GM18873 (cell line): ENCODE measurements around the gene NMRK2.
"Not testable (repeated sequence)": the region's sequence is repeated elsewhere in the genome, so short reads cannot be mapped to it uniquely, and the experiment has no call there.

ENCODE experiments used
- ATAC-seq: cut with Tn5 transposase; IDR thresholded peaks from one replicate; pipeline ENCODE4 v1.9.1; 2021; ENCODE audit warnings: mild to moderate bottlenecking, moderate library complexity, moderate number of reproducible peaks; ENCODE audit not compliant: unreplicated experiment, low FRiP score

NMRK2 gene, protein sequence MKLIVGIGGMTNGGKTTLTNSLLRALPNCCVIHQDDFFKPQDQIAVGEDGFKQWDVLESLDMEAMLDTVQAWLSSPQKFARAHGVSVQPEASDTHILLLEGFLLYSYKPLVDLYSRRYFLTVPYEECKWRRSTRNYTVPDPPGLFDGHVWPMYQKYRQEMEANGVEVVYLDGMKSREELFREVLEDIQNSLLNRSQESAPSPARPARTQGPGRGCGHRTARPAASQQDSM

DNA sequence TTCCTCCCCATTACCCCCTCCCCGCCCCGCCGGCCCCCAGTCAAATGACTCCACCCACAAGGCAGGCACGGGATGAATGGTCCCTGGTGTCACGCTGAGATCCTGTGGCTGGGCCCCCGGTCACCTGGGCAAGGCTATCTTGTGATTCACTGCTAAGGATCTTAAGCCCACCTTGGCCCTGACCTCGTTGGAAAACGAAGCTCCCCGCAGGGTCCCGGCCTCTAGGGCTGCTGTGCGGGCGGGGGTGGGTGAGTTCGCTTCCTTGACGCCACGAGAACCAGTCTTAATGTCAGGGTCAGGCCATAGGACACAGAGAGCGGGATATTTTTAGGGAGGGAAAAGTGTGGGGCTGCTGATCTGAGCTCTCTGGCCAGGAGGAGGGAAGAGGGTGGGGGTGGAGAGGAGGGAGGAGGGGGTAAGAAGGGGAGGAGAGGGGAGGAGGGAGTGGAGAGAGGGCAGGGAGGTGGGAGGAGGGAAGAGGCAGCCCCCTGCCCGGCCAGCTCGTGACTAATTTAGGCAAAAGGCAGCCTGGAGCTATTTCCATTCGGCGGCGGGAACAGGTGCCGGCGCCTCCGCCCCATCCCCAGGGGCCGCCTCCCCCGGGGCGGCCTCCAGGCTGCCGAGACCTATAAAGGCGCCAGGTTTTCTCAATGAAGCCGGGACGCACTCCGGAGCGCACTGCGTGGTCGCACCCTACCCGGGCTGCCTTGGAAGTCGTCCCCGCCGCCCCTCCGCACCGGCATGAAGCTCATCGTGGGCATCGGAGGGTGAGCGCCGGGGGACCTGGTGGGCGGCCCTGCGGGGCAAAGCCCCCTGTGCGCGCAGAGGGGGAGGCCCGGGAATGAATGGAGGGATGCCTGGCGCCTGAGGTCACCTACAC lies at the start of gene NMRK2:
TSS of gene NMRK2 (plus strand) at position 139 of the 880 bp plus-strand sequence. CDS start at position 742, 603 bp downstream.
- ATAC-seq = no peak

DNA sequence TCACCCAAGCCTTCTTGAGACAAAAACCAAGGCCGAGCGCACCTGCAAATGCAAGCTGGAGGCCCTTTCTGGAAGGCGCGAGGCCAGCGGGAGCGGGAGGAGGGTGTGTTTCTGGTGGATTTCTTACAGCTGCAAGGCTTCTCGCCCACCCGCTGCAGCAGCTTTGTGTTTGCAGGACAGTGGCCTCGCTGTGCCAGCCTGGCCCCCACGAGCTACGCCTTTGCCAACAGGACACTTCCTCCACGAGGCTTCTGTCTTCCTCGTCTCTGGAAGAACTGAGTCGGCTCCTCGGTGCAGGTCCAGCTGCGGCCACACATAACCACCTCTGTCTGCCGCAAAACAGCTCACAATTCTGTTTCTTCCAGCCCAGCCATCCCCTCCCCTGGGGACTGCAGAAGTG lies 42.3 kb upstream of the NMRK2 start:
- ATAC-seq = no peak

DNA sequence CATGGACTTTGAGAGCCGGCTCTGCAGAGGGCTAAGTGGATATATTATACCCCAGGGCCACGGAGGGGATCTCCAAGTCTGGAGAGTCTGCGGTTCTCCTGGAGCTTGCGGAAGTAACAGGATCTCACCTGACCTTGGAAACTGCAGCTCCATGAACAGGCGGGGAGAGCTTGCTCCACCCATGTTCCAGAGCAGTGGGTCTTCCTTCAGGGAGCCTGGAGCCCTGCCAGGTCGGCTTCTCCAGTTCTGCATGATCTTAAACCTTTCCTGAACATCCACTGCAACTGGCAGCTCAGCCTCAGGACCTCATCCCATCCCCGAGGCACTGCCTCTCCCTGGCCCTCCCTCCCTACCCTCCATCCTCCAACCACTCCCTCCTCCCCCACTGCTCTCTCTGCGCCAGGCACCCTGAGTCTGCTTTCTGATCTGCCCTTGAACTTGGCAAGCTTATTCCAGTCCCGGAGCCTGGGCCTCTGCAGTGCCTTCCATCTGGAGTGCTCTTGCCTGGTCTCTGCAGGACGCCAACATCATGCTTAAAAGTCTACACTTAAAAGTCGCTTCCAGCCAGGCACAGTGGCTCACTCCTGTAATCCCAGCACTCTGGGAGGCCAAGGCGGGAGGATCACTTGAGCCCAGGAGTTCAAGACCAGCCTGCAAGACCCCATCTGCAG lies 39.2 kb upstream of the NMRK2 start:
- ATAC-seq = no peak

DNA sequence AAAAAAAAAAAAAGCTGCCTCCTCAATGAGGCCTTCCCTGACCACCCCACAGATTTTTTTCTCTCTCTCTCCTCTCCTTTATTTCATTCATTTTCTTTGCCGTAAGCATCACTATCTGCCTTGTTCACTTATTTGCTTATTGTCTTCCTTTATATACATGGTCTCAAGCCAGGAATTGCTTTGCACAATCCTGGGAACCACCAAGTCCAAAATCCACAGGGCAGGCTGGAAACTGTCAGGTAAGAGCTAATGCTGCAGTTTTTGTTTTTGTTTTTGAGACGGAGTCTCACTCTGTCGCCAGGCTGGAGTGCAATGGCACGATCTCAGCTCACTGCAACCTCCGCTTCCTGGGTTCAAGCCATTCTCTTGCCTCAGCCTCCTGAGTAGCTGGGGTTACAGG lies 37.9 kb upstream of the NMRK2 start:
- not testable (repeated sequence) for ATAC-seq

DNA sequence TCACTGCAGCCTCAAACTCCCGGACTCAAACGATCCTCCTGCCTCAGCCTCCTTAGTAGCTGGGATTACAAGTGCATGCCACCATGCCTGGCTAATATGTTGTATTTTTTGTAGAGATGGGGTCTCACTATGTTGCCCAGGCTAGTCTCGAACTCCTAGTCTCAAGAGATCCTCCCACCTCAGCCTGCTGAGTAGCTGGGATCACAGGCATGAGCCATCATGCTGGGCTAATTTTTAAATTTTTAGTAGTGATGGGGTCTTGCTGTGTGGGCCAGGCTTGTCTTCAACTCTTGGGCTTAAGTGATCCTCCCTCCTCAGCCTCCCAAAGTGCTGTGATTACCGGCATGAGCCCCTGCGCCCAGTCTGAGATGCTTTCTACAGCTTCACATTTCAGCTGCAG lies 37.1 kb upstream of the NMRK2 start:
- no peak for ATAC-seq

DNA sequence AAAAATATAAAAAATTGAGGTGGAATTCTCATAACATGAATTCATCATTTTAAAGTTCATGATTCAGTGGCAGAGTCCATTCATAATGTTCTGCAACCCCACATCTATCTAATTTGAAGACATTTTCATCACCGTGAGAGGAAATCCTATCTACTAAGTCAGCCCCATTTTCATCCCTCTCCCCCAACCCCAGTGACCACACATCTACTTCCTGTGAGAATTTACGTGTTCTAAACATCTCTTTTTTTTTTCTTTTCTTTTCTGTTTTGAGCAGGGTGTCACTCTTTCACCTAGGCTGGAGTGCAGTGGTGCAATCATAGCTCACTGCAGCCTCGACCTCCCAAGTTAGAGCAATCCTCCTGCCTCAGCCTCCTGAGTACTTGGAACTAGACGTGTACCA lies 34.9 kb upstream of the NMRK2 start:
- ATAC-seq = no peak

DNA sequence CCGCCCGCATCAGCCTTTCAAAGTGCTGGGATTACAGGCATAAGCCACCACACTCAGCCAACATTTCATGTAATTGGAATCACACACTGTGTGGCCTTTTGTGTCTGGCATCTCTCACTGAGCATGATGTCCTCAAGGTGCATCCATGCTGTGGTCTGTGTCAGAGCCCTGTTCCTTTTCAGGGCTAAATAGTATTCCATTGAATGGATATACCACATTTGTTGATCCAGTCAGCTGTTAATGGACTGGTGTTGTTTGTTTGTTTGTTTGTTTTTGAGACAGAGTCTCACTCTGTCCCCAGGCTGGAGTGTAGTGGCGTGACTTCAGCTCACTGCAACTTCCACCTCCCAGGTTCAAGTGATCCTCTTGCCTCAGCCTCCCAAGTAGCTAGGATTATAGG lies 34.4 kb upstream of the NMRK2 start:
- ATAC-seq = no peak

DNA sequence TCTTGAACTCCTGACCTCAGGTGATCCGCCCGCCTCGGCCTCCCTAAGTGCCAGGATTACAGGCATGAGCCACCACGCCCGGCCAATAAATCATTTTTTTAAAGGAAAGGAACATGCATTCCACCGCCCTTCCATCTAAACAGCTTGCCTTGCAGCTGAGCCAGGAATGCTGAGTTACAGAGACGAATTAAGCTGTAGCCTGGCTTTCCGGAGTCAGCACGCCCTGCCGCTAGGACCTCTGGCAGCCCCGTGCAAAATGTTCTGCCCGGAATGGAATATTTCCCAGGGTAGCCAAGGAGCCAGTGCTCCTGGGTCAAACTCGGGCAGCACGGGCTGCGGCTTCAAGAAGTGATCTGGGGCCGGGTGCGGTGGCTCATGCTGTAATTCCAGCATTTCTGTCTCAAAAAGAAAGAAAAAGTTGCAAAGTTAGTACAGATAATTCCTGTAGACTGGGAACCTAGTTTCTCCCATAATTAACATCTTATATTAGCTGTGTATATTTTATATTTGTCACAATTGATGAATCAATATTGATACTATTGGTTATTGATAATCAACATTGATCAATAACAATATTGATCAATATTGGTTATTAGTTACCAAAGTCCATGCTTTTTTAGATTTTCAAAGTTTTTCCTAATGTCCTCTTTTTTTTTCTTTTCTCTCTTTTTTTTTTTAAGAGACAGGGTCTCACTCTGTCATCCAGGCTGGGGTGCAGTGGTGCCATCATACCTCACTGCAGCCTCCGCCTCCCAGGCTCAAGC lies 33.2 kb upstream of the NMRK2 start:
- no peak for ATAC-seq

DNA sequence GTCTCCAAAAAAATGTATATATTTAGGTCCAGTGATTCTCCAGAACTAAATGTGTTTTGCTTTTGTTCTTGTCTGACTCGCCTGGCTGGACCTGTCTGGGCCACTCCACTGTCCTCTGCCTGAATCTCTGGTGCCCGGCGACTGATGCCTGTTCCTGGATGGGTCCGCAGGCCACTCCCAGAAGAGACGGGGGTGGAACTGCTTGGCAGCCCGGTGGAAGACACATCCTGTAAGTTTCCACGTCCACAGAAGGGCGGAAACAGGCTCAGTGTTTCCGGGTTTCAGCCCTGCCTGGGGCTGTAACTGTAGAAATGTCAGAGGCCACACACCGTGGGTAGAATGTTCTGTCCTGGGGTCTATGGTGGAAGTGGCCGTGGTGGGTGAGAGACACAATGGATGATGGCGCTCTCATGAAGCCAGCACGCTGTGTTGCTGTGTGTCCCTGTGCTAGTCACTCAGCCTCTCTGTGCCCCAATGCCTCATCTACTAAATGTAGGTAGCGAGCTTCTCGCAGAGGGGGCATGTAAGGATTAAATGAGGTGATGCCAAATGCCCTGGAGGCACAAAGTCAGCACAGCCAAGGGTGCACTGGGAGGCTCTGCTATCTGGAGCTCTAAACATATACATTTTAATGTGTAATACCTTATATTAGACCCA lies 30.4 kb upstream of the NMRK2 start:
- ATAC-seq = no peak

DNA sequence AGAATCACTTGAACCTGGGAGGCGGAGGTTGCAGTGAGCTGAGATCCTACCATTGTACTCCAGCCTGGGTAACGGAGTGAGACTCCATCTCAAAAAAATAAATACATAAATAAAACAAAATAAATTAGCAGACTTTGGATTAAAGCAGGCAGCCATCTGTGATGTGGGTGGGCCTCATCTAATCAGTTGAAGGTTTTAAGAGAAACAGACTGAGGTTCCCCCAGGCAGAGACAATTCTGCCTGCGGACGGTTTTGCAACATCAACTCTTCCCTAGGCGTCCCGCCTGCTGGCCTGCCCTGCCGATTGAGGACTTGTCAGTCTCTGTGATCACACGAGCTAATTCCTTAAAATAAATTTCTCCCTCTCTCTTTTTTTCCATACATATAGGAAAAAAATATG lies 28.6 kb upstream of the NMRK2 start:
- ATAC-seq = no peak

DNA sequence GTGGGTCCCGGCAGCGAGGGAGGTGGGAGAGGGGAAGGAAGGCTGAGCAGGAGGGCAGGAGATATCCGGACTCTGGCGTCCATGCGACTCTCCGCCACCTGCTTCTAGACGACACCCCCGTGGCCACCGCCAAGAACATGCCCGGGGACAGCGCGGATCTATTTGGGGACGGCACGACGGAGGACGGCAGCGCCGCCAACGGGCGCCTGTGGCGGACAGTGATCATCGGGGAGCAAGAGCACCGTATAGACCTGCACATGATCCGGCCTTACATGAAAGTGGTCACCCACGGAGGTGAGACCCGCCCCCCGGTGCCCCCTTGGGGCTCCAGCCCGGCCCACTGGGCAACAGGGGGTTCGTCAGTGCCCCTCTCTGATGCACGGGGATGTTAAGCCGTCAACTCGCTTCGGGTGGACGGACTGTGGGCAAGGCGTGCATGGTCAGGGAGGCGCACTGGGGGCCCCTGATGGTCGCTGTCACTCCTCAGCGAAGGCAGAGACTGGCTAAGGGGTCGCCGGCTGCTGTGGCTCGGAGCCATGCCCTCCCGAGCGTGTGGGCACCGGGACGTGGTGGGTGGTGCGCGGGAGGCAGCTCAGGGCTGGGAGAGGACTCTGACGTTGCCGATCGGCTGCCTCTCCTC lies 25.1 kb upstream of the NMRK2 start:
- ATAC-seq = no peak

DNA sequence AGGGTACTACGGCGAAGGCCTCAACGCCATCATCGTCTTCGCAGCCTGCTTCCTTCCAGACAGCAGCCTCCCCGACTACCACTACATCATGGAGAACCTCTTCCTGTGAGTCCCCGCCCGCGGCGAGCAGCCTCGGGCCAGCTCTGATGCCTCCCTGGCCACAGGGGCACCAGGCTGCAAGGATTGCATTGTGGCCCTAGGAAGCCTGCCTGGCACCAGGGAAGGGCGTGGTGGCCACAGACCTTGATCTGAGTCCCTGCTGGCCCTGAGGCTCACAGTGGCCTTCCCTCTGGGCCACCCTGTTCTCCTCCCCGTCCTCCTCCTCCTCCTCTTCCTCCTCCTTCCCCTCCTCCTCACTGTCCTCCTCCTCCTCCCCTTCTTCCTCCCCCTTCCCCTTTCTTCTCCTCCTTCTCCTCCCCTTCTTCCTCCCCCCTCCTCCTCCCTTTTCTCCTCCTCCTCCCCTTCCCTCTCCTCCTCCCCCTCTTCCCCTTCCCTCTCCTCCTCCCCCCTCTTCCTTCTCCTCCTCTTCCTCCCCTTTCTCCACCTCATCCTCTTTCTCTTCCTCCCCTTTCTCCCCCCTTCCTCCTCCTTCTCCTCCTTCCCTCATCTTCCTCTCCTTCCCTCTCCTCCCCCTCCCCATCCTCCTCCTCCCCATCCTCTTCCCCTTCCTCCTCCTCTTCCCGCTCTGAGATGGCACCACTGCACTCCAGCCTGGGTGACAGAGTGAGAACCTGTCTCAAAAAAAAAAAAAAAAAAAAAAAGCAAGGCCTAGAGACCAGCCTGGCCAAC lies 24.4 kb upstream of the NMRK2 start:
- no peak for ATAC-seq

DNA sequence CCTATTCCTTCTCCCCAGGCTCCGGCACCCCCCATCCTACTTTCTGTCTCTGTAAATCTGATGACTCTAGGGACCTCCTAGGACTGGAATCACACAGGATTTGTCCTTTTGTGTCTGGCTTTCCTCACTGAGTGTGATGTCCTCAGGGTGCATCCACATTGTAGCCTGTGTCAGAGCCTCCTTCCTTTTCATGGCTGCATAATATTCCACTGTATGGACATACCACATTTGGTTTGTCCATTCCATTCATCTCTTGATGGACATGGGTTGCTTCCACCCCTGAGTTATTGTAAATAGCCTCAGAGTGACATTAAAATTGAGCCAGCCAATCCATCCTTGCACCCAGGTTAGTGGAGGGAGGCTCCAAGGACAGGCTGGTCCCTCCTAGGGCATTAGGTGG lies 22.8 kb upstream of the NMRK2 start:
- no peak for ATAC-seq

DNA sequence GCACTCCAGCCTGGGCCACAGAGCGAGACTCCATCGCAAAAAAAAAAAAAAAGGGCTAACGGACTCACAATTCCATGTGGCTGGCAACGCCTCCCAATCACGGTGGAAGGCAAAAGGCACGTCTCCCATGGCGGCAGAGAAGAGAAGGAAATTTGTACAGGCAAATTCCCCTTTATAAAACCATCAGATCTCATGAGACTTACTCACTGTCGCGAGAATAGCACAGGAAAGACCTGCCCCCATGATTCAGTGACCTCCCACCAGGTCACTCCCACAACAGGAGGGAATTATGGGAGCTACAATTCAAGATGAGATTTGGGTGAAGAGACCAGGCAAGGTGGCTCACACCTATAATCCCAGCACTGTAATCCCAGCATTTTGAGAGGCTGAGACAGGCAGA lies 18.7 kb upstream of the NMRK2 start:
- ATAC-seq = no peak

DNA sequence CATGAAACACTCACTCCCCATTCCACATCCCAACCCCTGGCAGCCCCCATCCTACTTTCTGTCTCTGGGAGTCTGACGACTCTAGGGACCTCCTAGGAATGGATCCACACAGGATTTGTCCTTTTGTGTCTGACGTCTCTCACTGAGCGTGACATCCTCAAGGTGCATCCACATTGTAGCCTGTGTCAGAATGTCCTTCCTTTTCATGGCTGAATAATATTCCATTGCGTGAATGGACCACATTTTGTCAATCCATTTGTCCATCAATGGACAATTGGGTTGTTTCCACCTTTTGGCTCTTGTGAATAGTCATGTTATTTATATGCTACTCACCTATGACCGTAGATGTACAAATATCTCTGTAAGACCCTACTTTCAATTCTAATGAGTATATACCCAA lies 16.8 kb upstream of the NMRK2 start:
- ATAC-seq = no peak

DNA sequence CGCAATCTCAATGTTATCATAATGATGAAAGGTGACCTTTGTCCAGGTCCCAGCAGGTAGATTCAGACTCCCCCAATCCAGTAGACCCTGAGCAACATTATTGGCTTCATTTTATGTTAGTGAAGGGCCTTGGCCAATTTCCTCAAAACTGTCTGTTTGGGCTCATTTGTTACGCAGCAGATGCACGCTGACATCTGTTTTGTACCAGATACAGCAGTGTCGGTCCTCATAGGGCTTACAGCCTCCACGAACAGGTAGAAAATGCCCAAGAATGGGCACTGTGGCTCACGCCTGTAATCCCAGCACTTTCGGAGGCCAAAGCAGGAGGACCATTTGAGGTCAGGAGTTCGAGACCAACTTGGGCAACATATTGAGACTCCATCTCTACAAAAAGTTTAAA lies 13.1 kb upstream of the NMRK2 start:
- ATAC-seq = no peak

DNA sequence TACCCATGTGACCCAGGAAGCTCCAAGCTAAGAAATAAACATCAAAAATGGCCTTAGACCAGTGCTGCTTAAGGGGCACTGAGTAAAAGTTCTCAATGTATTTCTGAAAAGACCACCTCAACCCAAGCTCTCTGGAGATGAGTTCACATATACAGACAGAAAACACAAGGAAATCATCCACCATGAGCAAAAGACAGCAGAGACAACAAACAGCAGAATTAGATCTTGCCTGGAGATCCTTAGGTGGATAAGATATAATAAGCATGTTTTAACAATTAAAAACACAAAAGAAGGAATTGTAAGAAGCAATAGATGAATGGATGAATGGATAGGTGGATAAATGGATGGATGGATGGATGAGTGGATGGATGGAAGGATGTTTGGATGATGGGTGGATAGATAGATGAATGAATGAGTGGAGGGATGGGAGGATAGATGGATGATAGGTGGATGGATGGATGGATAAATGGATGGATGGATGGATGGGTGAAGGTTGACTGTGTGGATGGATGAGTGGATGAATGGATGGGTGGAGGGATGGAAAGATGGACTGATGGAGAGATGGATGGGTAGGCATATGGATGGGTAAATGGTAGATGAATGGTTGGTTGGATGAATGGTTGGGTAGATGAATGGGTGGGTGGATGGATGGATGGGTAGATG lies 9.6 kb upstream of the NMRK2 start:
- ATAC-seq = no peak

DNA sequence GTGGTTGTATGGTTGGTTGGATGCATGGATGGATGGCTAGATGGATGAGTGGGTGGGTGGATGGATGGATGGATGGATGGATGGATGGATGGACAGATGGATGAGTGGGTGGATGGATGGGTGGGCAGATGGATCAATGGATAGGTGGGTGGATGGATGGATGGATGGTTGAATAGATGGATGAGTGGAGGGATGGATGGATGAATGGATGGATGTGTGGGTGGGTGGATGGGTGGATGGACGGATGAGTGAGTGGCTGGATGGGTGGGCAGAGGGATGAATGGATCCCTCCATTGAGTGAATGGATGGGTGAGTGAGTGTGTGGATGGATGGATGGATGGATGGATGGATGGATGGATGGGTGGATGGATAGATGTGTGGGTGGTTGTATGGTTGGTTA lies 9.0 kb upstream of the NMRK2 start:
- no peak for ATAC-seq

DNA sequence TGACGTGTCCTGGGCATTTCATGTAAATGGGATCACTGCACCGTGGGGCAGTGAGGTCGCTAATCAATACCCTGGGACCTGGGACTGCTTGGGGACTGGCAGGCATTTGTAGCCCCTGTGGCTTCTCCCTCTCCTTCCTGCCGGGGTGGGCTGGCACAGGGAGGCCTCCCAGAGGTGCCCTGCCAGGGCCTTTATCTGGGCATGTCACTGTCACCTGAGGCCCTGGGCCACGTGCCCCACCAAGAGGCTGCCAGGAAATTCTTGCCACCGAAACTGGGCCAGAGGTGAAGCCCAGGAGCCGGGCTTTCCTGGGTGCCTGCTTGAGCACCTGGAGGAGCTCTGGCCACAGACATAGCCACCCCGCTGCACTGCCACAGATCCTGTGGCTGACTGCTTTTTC lies 1.8 kb upstream of the NMRK2 start:
- no peak for ATAC-seq
